NCI-H1417 (cell line): ENCODE results near the gene CD8B2.
A peak's percentile ranks its signal among the peaks of the same experiment; 100 is the strongest.
"Not testable (repeated sequence)": the region's sequence is repeated elsewhere in the genome, so short reads cannot be mapped to it uniquely, and the experiment has no call there.

Experiments
- DNase-seq, 3 experiments: peaks; one replicate each; lab custom pipeline; 2025; lab: John Stamatoyannopoulos, UW

CD8B2 gene

DNA sequence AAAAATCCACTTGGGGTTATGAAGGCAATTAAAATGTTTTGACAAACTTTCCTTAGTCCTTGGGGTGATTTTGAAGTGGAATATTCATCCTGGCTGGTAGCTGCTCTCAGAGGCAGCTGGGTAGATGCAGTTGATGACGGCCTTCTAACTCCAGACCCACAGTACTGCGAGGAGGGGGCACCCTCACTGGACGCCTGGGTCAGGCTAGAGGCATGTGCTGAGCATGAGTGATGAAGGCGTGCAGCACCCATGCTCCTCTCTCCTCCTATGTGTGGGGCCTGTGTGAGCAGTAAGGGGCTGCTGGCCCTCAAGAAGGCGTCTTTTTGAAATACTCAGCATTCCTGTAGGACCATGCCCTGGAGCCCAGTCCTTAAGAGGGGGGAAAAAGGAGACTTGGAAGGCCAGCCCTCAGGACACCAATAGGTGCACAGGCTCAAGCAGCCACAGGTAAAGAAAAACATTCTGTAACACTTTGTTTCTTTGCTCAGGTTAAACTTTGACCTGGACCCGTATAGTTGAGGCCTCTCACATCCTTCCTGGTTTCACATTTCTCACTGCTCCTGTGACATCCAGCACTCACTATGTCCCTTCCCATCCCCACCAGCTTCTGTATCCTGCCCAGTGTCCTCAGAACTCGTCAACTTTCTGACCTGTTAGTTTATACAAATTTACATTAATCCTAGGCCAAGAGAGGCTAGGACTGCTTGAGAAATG lies 64.4 kb downstream of the CD8B2 start:
- no peak for DNase-seq

GRCh38 chr2:106552921-106553320 lies 65.8 kb downstream of the CD8B2 start:
- DNase-seq, result no peak

- no peak for DNase-seq
Measured at GRCh38 chr2:106553321-106553720, 66.2 kb downstream of the CD8B2 start.

DNA sequence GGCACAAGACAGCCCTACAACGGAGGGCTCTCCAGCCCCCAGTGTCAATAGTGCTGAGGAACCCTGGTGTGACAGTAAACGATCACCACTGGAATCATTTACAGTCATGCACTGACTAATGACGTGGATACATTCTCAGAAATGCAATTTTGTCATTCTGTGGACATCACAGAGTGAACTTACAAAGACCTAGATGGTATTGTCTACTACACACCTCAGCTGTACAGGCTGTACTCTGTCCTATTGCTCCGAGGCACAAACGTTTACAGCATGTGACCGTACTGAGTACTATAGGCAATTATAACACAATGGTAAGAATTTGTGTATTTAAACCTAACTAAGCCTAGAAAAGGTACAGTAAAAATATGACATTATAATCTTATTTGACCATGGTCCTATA lies 67.2 kb downstream of the CD8B2 start:
- peak in 1 of 3 experiments; percentile 10 for DNase-seq

GRCh38 chr2:106555053-106555452 lies 67.9 kb downstream of the CD8B2 start:
- no peak for DNase-seq

DNA sequence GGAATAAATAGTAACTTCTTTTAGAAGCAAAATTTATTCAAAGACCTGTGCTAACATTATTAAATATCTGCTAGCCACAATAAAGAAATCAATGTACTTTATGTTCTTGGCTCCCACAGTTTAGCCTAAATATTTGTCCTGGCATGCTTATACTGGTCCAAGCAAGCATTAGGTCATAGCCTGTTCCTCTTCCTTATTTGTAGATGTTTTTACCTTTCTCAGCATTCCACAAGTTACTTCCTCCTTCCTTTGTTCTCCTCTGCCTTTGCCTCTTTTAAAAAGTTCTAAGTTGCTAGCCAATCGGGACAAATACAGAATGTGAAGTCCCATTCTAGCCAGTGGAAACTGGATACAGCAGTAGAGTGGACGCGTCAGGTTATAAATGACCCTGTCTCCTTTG lies 72.6 kb downstream of the CD8B2 start:
- DNase-seq, result not testable (repeated sequence)

- no peak for DNase-seq
Measured at GRCh38 chr2:106560773-106561172, 73.6 kb downstream of the CD8B2 start.

DNA sequence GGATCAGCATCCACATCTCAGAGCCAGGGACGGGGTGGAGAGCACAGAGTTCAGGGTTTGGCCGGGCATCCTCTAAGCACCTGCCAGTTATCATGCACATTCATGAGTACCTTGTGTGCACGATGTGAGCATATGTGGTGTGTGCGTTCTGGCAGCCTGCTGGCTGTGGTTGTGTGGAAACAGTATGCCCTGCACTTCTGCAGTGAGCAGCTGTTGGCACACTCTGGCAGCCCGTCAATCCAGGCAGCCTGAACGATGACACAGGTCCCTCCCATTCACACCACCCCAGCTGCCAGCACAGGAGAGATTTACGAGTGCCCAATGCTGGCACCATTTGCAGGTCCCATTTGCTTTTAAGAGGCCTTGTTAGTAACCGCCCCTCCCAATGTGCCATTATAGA lies 74.2 kb downstream of the CD8B2 start:
- peak in 1 of 3 experiments; percentile 20 for DNase-seq

DNA sequence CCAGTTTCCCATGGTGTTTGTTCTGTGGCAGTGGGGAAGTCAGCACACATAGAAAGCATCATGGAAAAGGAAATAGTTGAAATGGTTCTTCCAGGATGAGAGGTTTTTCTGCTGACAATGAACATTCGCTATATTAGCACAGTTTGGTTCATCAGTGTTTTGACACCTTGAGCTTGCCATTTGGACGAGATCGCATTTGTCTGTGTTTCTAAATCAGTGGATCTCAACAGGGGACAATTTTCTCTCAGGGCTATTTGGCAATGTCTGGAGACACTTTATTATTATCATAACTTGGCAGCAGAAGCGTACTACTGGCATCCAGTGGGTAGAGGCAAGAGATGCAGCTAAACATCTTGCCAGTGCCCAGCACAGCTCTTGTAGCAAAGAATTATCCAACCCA lies 74.6 kb downstream of the CD8B2 start:
- no peak for DNase-seq

- no peak for DNase-seq
Measured at GRCh38 chr2:106562268-106563186, 75.4 kb downstream of the CD8B2 start.

GRCh38 chr2:106563195-106563594 lies 76.0 kb downstream of the CD8B2 start:
- DNase-seq, result no peak

DNA sequence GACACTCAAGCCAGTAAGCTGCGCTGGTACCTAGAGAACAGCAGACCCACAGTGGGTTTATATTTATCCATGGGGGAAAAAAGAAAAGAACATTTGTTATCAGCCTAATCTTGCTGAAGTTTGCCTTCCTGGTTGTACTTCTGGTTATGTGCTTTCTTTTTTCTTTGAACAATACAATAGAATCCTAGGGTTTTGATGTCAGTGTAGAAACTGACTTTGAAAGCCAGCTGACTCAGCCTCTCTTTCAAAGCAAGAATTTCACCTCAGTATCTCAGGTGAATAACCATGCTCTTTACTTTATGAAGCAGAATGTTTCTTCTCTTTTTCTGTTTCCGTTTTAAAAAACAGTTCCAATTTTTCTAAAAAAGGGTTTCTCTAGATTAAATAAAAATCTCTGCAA lies 78.4 kb downstream of the CD8B2 start:
- DNase-seq, result no peak

- DNase-seq, result peak in 1 of 3 experiments; percentile 8
Measured at GRCh38 chr2:106566050-106566449, 78.9 kb downstream of the CD8B2 start.

GRCh38 chr2:106566484-106566883 lies 79.3 kb downstream of the CD8B2 start:
- not testable (repeated sequence) for DNase-seq

GRCh38 chr2:106570316-106570715 lies 83.2 kb downstream of the CD8B2 start:
- no peak for DNase-seq
